ENCODE measurements around the gene DOK4.

DNA sequence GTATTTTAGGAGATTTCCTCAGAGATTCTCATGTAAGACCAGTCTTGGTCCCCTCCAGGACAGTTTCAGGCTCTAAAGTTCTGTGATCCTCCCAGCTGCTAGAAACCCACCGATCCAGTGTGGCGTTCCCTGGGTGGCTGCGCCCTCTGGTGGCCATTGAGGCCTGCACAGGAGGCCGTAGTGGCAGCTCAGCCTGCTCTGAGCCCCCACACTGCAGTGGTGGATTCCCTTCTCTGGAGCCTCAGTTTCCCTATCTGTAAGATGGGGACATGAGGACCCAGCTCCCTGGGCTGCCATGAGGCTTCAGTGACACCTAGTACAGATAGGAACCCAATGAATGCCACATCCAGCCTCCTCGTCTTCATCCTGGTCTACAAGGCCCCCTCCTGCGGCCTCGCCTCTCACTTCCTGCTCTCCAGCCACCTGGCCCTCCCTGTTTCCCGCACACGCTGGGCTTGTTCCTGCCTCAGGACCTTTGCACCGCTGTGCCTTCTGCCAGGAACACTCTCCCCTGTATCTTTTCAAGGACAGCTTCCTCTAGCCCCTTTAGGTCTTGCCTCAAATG lies 33.6 kb upstream of the DOK4 start:
- TF ChIP-seq CTCF (IDR thresholded peaks at IDR 0.05; ENCODE audit: insufficient read depth, low read depth, low read length) (peak; percentile 94), EZH2 (IDR thresholded peaks at IDR 0.05; ENCODE audit: insufficient read depth, low read length) (no peak)
